Hippocampal formation (tissue), 2 donors: ENCODE measurements around the gene ATP9B.

Experiments
- DNase-seq, 2 donors: peaks; one replicate each; lab custom pipeline; 2025; lab: John Stamatoyannopoulos, UW

ATP9B gene

DNA sequence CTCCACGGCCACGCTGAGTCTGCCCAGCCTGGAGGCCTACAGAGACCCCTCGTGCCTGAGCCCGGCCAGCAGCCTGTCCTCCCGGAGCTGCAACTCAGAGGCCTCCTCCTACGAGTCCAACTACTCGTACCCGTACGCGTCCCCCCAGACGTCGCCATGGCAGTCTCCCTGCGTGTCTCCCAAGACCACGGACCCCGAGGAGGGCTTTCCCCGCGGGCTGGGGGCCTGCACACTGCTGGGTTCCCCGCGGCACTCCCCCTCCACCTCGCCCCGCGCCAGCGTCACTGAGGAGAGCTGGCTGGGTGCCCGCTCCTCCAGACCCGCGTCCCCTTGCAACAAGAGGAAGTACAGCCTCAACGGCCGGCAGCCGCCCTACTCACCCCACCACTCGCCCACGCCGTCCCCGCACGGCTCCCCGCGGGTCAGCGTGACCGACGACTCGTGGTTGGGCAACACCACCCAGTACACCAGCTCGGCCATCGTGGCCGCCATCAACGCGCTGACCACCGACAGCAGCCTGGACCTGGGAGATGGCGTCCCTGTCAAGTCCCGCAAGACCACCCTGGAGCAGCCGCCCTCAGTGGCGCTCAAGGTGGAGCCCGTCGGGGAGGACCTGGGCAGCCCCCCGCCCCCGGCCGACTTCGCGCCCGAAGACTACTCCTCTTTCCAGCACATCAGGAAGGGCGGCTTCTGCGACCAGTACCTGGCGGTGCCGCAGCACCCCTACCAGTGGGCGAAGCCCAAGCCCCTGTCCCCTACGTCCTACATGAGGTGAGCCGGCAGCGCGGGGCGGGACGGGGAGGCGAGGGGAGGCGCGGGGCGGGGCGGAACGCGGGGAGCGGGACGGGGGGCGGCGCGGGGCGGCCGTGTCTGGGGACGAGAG lies 341.8 kb downstream of the ATP9B start:
- no peak for DNase-seq

DNA sequence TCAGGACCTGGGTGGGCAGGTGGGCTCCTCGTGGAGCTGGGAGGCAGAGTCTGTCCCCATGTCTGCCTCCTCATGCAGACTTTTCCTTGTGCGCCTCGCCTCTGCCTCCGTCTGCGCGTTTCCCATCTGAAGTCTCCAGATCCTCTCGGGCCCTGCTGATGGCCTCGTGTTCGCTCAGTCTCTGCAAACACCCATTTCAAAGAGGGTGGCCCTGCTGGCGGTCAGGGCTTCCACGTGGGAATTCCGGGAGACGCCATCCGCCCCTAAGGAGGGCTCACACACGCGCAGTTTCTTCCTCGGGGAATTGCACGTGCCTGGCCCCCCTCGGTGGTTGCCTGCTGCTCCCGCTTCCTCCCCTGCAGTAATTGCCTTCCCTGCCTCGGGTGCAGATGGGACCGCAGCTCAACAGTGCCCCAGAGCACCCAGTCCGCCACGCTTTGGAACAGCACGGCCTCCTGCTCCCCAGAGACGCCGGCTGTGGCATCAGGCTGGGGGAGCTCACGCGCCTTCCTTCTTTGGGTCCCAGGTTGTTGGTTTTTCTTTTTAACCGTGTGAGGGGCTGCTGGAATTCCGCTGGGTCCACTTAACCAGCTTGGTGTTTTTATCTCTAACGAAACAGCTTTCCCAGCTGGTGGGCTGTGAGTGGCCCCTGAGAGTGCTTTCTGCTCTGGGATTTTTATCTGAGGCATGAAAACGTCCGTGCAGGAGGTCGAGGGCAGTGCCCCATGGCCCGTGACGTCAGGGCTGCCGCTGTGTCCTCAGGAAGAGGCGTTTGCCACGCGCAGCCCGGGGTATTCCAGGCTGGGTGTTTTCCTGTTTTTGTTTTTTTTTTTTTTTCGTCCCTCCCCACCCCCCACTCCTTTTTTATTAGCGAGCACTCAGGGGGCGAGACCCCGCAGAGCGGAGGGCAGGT lies 342.7 kb downstream of the ATP9B start:
- no peak for DNase-seq

GRCh38 chr18:79413025-79413424 lies 343.8 kb downstream of the ATP9B start:
- no peak for DNase-seq

DNA sequence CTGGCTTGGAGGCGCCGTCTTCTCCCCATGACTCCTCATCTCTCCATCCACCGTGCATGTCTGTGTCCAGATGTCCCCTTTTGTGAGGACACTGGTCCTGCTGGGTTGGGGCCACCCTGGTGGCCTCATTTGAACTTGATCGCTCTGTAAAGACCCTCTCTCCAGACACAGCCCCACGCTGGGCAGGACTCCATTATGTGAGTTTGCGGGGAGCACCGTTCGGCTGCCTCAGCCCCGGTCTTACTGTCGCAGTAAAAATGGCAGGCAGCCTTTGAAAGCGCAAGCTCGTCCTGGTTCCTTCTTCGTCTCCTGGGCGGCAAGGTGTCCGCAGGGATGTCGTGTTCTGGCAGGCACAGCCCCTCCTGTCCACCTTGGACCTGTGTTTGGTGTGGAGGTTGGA lies 344.2 kb downstream of the ATP9B start:
- DNase-seq, result no peak

- DNase-seq, result no peak
These were observed 344.7 kb downstream of the ATP9B start for GRCh38 chr18:79413901-79414300.

DNA sequence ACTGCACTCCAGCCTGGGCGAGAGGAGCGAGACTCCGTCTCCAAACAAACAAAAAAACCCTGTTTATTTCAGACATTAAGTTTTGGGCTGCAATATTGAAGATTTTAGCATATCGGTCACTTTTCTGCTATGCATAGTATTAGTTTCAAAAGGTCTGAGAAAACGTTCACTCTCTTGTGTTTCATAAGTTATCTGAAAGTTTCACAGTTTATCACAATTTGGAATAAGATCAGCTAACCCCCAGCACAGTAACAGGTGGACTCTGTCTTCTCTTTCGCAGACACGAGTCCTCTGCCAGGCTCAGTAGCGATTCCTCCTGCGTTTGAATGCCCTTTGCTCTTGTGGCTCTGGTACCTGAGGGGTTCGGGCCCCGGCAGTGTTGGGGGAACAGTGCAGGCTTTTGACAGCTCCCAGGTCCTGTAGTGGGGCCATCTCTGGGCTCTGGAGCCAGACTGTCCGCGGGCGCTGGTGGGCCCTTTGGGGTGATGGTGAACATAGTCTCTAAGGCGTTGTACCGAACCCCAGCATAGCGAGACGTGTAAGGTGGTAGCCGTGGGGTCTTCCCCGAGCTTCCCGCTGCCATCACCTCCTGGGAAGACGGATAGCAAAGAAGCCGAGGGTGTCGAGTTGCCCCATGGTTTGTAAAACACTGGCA lies 347.0 kb downstream of the ATP9B start:
- no peak for DNase-seq

DNA sequence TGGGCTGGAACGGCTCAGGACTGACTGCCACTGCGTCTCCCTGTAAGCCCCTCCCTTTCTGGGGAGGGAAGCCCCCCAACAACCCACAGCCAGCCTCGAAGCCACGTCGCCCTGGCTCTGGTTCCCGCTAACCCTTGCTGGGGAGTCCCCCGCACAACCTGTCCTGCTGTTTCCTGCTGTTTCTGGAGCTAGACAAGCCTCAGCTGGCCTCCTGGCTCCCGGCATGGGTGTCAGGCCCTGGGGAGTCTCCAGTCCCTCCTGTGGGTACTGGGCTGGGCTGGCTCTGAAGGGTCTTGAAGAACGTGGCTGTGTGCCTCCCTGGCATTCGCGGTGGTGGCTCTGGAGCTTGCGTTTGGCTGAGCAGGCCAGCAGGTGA lies 347.5 kb downstream of the ATP9B start:
- no peak for DNase-seq

DNA sequence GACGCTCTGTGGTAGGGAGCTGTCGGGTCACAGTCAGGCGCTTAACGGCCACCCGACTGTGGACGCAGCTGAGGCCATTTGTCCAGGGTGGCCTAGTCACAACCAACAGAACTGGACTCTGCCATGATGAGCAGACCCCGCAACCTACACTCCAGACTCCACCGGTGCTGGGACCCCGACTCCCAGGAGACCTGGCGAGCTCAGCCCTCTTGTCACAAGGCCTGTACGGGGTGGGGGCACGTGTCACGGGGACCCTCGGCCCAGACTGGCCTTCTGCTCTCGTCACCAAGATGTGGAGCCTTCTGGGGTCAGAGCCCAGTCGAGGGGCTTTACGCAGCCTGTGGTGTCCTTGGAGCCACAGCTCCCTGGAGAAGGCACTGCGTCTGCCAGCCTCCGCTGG lies 349.0 kb downstream of the ATP9B start:
- no peak for DNase-seq

DNA sequence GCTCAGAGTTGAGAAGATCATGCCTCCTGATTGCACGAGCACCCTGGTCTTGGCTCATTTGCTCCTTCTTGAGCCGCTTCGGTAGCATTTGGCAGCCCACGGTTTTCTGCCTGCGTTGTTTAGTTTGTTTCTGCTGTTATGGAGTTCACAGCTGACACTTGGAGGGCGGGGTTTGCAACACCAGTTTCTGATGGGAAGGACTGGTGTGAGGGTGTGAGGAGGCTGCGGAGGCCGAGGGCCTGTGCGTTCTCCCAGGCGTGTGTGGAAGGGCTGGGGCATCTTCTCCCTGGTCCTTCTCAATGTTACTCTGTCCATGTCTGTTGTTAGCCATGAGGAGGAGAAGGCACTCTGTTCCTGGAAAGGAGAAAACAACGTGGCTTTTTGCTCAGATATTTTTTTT lies 349.4 kb downstream of the ATP9B start:
- no peak for DNase-seq

DNA sequence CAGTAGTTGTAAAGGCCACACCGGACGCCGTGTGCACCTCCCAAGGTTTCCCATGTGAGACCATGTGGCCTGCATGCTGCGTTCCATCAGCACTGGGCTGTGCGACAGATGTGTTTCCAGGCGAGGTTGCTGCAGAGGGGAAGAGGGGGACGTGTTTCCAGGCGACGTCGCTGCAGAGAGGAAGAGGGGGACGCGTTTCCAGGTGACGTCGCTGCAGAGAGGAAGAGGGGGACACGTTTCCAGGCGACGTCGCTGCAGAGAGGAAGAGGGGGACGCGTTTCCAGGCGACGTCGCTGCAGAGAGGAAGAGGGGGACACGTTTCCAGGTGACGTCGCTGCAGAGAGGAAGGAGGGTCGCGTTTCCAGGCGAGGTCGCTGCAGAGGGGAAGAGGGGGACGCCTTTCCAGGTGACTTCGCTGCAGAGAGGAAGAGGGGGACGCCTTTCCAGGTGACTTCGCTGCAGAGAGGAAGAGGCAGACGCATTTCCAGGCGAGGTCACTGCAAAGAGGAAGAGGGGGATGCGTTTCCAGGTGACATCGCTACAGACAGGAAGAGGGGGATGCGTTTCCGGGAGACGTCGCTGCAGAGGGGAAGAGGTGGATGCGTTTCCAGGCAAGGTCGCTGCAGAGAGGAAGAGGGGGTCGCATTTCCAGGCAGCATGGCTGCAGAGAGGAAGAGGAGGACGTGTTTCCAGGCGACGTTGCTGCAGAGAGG lies 351.0 kb downstream of the ATP9B start:
- DNase-seq, result no peak

DNA sequence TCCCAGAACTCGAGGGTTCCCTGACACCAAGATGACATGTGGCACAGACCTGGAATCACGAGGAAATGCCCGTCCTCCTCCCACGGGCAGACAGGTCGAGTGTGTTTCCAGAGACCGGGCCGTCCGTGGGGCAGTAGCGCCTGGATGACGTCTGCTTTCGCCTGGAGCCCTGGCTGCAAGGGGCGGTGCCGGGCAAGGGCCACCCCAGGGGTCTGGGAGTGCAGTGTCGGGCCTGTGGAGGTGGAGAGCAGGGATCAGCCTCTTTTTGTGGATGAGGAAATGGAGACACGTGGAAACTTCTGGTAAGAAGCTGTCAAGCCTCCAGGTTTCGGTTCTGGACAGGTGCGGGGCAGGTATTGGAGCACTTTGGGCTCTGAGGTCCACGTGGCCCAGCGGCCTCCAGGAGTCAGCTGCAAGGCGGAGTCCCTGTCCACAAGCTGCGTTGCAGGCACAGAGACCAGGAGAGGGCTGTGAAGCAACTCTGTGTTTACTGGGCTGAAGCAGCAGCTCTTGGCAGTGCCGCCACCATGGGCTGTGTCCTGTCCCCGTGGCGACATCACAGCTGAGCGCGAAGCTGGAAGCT lies 352.2 kb downstream of the ATP9B start:
- no peak for DNase-seq

DNA sequence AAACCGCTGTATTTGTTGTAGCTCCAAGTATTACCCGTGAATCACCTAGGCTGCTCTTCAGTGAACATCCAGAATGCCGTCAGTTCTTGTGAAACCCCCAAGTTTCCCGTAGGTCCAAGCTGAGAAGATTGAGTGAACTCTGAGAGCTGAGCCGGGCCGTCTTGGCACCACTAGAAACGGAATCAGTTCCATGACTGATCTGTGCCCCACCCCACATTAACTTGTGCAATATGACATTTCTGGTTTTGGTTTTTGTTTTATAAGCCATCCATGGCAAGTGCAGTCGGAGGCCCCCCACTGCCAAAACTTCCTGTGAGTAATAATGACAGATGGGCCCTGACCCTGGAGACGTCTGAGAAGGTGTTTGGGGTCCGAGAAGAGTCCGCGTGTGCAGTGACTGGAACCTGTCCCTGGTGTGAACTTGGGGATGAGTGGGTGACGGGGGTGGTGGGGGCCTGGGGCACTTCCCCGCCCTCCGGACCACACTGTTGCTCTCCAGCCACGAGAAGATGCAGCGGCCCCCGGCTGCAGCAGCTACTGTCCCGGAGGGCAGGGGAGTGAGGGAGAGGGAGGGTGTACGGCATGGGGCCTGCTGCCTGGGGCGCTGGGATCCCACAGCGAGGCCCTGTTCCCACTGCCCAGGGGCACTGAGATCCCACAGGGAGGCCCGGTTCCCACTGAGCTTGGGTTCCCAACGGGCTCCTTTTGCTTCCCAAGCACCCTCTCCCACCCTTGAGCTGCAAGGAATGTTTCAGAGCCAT lies 353.0 kb downstream of the ATP9B start:
- DNase-seq, result no peak

DNA sequence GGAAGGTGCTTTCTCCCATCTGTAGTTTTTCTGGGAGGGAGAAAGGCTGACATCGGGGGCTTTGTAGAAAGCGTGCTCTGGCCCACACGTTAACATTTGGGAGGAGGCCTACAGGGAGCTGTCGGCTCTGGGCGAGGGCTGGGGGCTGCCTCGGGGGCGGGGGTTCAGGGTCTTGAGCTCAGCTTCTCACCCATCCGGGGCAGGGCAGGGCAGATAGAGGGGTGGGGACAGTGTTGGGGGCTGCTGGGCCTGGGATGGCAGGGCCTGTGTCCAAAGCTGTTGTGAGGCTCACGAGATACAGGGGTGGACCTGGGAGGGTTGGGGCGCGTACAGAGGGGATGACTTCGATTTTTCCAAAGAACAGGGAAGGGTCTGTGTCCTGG lies 353.6 kb downstream of the ATP9B start:
- no peak for DNase-seq

DNA sequence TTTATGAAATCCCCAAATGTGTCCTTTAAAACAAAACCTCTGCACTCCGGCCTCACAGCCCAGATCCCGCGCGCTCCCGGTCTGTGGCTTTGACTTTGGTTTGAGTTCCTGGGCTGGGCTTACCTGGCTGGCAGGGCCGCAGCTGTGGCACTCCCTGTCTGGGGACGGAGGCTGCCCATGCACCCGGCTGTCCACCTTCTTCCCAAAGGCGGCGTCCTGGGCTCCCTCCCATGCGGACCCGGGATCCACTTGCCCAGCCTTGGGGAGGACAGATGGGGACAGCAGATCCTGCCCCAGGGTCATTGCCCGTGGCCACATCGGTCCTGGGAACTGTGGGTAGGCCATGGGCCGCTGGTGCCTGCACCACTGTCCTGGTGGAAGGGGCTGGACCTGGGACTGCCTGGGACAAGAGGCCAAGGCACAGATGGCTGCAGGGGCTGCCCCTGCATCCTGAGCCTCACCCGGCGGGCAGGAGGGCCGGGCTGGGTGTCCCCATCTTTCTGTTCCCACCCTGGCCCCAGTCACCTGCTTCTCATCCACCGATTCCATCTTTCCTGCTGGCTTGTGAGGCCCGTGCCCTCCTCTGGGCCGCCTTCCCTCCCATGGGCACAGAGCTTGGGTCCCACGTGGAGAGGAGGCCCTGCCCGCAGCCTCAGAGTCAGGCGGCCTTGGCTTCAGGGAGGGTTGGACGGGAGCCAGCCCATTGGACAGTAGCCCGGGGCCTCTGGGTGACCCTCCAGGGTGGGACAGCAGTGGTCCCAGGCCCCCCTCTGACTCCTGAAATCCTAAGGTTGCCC lies 354.2 kb downstream of the ATP9B start:
- DNase-seq, result no peak

DNA sequence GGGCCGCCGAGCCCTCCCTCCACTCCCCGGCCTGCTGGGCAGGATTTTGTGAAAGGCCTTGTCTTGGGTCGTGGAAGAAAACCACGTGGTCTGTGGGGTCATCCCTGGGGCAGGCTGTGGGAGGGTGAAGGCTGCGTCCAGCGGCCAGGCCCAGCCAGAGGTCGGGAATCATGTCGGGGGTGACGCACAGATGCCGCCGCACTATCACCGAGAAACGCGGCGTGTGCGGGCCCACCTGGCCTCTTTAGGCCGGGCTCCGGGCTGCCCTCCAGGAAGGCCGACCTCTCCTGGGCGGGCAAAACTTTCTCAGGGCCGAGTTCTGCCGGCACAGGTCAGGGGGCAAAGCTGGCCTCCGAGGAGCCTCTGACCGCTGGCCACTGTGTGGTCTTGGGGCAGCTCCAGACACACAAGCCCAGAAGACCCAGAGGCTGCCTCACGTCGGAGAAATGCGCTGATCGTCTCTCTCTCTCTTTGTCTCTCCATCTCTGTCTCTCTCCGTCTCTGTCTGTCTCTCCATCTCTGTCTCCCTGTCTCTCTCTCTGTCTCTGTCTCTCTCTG lies 354.9 kb downstream of the ATP9B start:
- no peak for DNase-seq

DNA sequence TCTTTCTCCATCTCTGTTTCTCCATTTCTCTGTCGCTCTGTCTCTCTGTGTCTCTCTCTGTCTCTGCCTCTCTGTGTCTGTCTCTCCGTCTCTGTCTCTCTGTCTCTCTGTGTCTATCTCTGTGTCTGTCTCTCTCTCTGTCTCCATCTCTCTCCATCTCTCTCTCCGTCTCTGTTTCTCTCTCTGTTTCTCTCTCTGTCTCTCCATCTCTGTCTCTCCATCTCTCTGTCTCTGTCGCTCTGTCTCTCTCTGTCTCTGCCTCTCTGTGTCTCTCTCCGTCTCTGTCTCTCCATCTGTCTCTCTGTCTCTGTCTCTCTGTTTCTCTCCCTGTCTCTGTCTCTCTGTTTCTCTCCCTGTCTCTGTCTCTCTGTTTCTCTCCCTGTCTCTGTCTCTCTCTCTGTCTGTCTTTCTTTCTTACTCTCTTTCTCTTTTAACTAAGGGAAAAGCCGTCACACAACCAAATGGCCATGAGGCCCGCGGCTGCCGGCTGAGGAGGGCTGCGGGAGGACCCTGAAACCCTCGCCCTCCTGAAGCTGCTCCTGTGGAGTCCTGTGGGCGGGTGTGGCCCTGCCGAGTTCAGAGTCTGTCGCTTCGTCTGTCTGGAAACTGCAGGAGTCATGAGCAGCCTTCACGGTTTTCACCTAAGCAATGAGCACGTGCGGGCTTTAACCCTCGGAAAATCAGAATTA lies 355.8 kb downstream of the ATP9B start:
- no peak for DNase-seq

GRCh38 chr18:79425569-79425886 lies 356.3 kb downstream of the ATP9B start:
- DNase-seq, result no peak

DNA sequence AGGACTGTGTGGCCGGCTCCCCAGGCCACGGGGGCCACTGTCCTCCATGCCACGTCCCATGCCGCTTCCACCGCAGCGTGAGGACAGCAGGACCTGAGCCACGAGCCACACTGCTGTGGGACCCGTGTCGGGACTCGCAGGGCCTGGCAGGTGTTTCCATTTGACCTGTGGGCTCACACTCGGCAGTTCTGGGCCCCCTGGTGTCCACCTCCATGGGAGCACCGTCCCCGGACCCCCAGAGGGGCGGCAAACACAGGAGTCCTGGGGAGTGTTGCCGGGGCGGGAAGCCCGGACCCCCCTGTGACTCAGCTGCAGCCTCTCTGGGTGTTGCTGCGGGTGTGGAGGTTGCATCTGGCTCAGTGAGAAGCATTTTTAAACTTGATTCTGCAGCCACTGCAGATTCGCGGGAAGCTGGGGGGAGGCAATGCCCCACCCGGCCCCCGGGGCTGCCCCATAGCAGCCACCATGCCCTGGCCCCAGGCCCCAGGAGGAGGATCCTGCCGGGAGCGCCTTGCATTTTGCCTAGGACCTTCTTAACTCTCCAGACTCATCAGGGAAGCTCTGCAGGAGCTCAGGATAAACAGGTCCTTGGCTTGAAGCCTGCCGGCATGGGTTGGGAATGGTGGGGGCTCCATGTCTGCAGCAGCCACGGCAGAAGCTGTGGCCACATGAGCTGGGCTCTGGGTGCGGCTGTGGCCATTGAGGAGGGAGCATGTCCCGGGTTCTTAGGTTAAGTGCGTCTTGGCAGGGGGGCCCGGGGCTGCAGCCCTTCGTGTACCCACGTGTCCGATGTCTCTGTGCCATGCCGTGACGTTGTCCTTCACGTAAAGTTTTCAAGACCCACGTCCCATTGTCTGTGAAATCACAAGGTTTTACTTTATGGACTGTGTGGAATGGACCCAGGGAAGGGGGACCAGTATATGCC lies 357.4 kb downstream of the ATP9B start:
- no peak for DNase-seq
